ENCODE results near the gene MRTFB. TPM values are rescaled to one million over a fixed set of nuclear protein-coding genes. Genes with fewer than 3 reads are reported as not detected.

MRTFB gene
- total RNA-seq, 1 experiment from 2014 or later = 12.7 TPM

DNA sequence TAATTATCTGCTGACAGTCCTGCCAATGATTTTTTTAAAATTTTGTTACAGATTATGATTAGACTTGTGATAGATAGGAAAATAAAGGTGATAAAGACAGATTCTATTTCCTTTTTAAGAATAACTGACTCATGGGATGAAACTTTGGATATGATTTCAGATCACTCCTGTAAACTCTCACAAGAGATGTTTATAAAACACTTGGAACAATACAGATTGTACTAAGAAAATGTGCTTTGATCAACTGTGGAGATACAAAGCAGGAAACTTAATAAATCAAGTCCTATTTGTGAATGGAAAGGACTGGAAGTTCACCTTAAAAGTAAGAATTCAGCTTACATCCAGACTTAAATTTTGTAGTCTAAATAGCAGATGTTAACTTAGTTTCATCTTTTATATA is 21.4 kb downstream of the MRTFB start:
- POLR2A ChIA-PET (ENCODE audit: unreplicated experiment) = no interaction called here
- Histone ChIP-seq H3K9me3 (ENCODE audit: low read length) (no peaks in the 10 kb centered on the region), H2AFZ (ENCODE audit: low read length) (no peak overlapping the region), H3K4me1 (ENCODE audit: insufficient read depth, low read length) (peaks cover 24% of the 10 kb centered on the region), H3K27ac (ENCODE audit: low read length) (no peak overlapping the region), H3K4me2 (ENCODE audit: low read length) (no peak overlapping the region), H3K9ac (ENCODE audit: low read length) (no peak overlapping the region), H3K4me3 (ENCODE audit: low read length) (no peak overlapping the region), H3F3A (ENCODE audit: low read length, unreplicated experiment) (peaks cover 7% of the 10 kb centered on the region), H3K9me2 (replicated peaks; ENCODE audit: low read length) (no peaks in the 10 kb centered on the region), H3K36me3 (ENCODE audit: low read depth, low read length) (no peaks in the 10 kb centered on the region), H4K20me1 (ENCODE audit: low read length) (no peaks in the 10 kb centered on the region), H3K79me2 (ENCODE audit: low read length) (peaks cover 67% of the 10 kb centered on the region), H3K27me3 (ENCODE audit: low read length) (no peaks in the 10 kb centered on the region)
- TF ChIP-seq, protein P1, sequence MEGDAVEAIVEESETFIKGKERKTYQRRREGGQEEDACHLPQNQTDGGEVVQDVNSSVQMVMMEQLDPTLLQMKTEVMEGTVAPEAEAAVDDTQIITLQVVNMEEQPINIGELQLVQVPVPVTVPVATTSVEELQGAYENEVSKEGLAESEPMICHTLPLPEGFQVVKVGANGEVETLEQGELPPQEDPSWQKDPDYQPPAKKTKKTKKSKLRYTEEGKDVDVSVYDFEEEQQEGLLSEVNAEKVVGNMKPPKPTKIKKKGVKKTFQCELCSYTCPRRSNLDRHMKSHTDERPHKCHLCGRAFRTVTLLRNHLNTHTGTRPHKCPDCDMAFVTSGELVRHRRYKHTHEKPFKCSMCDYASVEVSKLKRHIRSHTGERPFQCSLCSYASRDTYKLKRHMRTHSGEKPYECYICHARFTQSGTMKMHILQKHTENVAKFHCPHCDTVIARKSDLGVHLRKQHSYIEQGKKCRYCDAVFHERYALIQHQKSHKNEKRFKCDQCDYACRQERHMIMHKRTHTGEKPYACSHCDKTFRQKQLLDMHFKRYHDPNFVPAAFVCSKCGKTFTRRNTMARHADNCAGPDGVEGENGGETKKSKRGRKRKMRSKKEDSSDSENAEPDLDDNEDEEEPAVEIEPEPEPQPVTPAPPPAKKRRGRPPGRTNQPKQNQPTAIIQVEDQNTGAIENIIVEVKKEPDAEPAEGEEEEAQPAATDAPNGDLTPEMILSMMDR (conservative IDR thresholded peaks at IDR 0.05; ENCODE audit: low read depth, low read length) = no peak
- TF ChIP-seq EZH2 (IDR thresholded peaks at IDR 0.05; ENCODE audit: low read length, unreplicated experiment) (no peak), EZH2phosphoT487 (IDR thresholded peaks at IDR 0.05; ENCODE audit: borderline replicate concordance, low read length) (no peak)
- BruUV-seq (replicated peaks) = no TSS peak
- CTCF ChIA-PET = no interaction called here
- DNase-seq = no peak
- intact Hi-C loops (cut with micrococcal nuclease) = loop anchor here (10.0 kb wide), 1 partner anchor 92 kb away; no protein-coding TSS in a partner anchor
- no peak for ATAC-seq

DNA sequence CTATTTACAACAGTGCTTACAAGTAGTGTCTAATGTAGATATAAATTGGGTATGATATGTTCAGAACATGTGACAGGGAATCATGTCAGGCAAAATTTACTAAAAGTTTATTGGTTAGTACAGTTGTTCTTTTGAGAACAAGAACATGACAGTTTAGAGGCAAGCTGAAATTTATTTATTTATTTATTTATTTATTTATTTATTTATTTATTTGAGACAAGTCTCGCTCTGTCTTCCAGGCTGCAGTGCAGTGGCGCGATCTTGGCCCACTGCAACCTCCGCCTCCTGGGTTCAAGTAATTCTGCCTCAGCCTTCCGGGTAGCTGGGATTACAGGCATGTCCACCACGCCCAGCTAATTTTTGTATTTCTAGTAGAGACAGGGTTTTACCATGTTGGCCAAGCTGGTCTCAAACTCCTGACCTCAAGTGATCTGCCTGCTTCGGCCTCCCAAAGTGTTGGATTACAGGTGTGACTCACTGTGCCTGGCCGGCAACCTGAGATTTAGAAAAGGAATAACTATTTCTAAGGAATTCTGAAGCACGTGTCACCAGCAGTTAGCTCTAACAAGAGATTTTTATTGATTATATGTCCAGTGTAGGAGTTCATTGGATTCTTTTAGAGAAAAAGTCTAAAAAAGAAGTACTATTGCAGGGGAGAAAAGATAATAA is 24.9 kb downstream of the MRTFB start:
- ChIA-PET POLR2A (ENCODE audit: unreplicated experiment) (no interaction called here), CTCF (interaction anchor here (0.6 kb wide), 2 partner anchors 77 to 90 kb away, joined by 3 to 5 read pairs; no protein-coding TSS in a partner anchor)
- intact Hi-C loops (cut with micrococcal nuclease) = loop anchor here (10.0 kb wide), 1 partner anchor 89 kb away; no protein-coding TSS in a partner anchor
- peak overlapping the region; percentile 88 for H3K27ac ChIP-seq (ENCODE audit: low read length)
- H3K9me2 ChIP-seq (replicated peaks; ENCODE audit: low read length) = no peaks in the 10 kb centered on the region
- peak overlapping the region; percentile 51; the same call in 1 of the 2 replicates for H3K4me3 ChIP-seq (ENCODE audit: low read length)
- peaks cover 71% of the 10 kb centered on the region for H3K79me2 ChIP-seq (ENCODE audit: low read length)
- H3K9me3 ChIP-seq (ENCODE audit: low read length) = no peaks in the 10 kb centered on the region
- DNase-seq (peak; percentile 57), ATAC-seq (peak; percentile 37; the same call in 1 of the 2 replicates)
- peaks cover 45% of the 10 kb centered on the region for H3K4me1 ChIP-seq (ENCODE audit: insufficient read depth, low read length)
- peak overlapping the region; percentile 39; the same call in 1 of the 2 replicates for H3K9ac ChIP-seq (ENCODE audit: low read length)
- no TSS peak for BruUV-seq (replicated peaks)
- no peak overlapping the region for H2AFZ ChIP-seq (ENCODE audit: low read length)
- TF ChIP-seq EZH2 (IDR thresholded peaks at IDR 0.05; ENCODE audit: low read length, unreplicated experiment) = no peak
- TF ChIP-seq EZH2phosphoT487 (IDR thresholded peaks at IDR 0.05; ENCODE audit: borderline replicate concordance, low read length) = no peak
- TF ChIP-seq, protein P1 (conservative IDR thresholded peaks at IDR 0.05; ENCODE audit: low read depth, low read length) = no peak
- no peaks in the 10 kb centered on the region for H4K20me1 ChIP-seq (ENCODE audit: low read length)
- H3K27me3 ChIP-seq (ENCODE audit: low read length) = no peaks in the 10 kb centered on the region
- H3K4me2 ChIP-seq (ENCODE audit: low read length) = peak overlapping the region; percentile 85
- H3F3A ChIP-seq (ENCODE audit: low read length, unreplicated experiment) = peaks cover 7% of the 10 kb centered on the region
- H3K36me3 ChIP-seq (ENCODE audit: low read depth, low read length) = no peaks in the 10 kb centered on the region
